Measurements from ENCODE around the gene XXYLT1.
"Not testable (repeated sequence)": the region's sequence is repeated elsewhere in the genome, so short reads cannot be mapped to it uniquely, and the experiment has no call there.

XXYLT1 gene

GRCh38 chr3:195058336-195059005 lies 212.5 kb downstream of the XXYLT1 start:
- DNase-seq: no peak

DNA sequence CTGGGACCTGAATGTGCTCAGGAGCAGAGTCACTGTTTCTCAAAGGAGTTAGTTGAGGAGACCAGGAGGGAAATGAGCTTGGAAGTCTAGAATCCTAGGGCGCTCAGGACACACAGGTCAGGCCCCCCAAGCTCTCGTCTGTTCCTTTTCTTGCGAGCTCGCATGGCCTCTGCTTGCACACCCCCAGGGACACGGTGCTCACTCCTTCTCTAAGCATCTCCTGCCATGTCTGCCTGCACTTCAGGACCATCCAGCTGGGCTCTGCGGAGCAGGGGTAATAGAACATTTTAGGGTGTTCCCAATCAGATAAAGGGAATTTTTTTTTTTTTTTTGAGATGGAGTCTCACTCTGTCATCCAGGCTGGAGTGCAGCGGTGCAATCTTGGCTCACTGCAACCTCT lies 213.2 kb downstream of the XXYLT1 start:
- no peak for DNase-seq

DNA sequence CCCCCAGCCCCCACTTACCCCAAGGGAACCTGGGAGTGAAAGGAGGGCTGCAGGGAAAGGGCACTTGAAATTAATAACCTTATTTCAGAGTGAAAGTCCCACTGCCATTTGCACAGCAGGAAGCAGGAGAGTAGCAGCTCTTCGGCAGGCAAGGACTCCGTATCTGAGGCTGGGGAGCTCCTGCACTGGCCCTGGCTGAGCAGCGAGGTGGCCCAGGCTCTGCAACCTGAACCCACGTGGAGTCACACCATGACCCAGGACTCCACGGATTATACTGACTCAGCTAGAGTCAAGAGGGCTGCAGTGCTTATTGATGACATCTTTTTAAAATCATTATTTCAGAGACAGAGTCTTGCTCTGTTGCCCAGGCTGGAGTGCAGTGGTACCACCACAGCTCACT lies 214.5 kb downstream of the XXYLT1 start:
- no peak for DNase-seq

DNA sequence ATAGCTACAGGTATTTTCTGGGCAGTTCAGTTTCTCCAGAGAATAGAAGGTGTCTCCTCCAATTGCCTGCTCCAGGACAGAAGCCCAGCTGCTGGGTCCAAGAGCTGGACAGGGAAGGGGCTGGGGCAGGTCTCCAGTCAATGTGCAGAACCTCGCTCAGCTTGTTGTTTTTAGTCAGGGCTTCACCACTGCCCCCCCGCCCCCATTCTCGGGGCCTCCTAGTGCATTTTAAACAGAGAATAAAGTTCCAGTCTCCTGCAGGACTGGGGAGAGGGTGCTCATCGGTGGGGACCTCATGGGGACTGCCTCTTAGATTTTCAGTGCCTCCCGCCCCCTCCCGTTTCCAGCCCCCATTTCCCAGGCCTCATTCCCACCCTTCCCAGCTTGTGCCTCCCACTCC lies 216.6 kb downstream of the XXYLT1 start:
- no peak for DNase-seq

DNA sequence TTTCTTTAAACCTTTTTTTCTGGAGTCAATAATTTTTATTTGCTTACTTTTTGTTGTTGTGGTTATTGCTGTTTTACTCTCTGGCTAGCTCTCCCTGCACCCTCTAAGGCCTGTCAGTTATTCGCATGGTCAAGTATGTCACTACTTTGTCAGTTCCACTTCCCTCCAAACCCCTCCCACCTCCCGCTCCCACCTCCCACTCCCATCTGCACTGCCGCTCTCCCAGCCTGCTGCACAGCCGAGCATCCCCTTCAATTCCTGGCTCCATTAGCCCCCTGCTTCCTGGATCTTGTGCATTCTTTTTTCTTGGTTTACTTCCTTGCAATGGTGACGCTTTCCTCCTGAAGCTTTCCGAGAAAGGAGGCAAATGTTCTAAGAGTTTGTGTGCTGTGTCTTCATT lies 218.0 kb downstream of the XXYLT1 start:
- no peak for DNase-seq

GRCh38 chr3:195050296-195050695 lies 220.7 kb downstream of the XXYLT1 start:
- not testable (repeated sequence) for DNase-seq

DNA sequence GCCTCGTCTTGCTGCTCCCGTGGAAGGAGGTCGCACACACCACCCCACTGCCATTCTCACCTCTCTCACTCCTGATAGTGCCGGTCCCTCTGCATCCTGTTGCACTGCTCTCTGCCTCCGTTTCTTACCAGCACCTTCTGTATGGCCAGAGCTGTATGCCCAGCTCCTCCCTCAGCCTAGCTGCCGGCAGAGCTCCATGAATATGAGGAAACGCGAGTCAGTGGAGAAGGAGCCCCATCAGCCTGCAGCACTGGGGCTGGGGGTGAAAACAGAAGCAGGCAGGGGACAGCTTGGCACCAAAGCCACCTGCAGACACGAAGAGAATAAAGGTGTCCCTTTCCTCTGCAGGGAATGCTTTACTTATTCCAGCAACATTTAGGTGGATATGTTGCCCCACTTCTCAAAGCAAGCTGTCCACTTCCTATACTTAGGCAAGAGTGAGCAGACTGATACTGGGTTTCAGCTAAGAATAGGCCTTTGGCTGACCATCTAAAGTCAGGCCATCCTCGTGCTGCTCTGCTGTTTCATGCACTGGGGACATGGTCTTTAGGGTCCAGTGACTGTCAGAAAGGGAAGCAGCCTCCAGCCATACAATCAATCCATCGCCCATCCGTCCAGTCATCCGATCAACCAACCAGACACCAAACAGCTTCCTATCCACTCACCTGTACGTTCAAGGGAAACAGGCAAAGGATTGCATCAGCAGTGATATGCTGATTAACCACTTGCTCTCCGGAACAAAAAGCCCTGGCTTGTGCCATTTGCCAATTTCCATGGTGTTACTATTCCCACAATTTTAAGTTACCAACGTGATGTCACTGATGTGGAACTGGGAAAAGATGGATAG lies 222.7 kb downstream of the XXYLT1 start:
- no peak for DNase-seq

GRCh38 chr3:195047536-195047935 lies 223.4 kb downstream of the XXYLT1 start:
- no peak for DNase-seq

GRCh38 chr3:195046441-195046840 lies 224.5 kb downstream of the XXYLT1 start:
- DNase-seq: no peak

DNA sequence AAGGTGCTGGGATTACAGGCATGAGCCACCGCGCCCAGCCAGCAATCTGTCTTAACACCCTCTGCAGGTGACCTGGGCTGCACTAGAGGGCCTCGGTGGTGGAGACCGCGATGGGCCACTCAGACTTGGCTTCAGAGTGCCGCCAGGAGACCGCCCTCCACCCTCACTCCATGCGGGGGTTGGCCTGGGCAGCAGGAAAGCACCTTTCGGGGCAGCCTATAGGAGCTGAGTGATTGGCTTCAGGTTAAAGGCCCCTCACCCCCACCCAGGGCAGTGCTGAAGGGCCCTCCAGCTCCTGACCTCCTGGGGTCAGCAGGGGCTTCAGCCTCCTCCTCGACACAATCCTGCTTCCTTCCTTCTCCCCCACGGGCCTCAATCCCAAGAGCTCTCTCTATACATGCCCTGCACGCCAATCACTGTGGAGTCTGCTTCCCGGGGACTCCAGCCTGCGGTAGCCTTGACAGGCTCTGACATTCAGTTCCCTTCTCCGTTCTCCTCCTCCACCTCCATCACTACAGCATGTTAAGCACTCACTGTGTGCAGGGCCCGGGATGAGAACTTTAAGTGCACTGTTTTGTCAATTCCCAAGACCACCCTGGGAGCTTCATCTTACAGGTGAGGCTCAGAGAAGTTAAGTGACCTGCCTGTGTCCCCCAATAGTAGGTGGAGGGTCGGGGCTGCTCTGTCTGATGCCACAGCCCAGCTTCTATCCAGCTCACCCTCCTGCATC lies 225.3 kb downstream of the XXYLT1 start:
- no peak for DNase-seq

DNA sequence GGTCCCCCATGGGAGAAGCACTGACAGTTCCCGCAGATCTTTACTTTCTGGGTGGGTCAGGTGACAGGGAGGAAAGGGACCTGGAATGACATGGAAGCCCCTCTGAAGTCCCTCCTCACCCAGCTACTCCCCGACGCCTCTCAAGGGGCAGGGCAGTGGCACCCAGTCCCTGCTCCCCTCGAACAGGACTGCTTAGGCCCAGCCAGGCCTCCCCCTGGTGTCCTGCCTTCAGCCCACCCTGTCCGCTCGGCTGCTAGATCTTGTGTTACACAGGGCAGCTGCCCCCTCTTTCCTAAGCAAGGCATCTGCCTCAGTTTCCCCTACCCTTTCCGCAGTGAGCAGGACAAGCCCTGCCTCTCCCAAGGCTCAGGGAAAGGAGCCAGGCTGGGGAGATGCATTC lies 226.5 kb downstream of the XXYLT1 start:
- DNase-seq: no peak

DNA sequence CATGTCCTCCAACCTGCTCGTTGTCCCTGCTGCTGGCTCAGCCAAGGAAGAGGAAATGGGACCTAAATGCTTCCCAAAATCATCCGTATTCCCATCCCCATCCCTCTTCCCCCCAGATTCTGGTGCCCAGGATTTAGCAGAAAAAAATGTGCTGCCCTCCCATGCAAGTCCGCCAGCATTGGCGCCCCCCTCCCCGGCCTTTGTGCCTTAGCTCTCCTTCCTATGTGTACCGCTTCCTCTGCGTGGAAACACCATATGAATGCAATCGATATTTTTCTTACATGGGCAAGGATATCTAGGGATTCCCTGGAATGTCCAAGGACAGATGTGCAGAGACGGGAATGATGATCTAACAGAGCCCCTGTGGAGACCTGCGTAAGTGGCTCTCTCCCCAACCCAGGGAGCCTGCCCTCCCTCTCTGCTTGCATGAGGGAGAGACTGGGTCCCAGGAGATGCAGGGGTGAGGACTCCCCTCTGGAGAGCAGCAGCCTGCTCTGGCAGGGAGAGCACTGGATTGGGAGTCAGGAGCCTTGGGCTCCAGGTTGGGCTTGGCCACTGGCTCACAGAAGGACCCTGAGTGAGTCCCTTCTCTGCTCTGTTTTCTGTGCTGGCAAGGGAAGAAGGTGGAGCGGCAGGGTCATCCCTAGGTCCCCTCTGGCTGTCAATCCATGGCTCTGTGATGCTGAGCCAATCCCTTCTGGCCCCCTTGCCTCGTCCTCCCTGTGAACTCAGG lies 227.2 kb downstream of the XXYLT1 start:
- no peak for DNase-seq

- DNase-seq: peak; percentile 19
Measured at GRCh38 chr3:195042743-195043606, 228.0 kb downstream of the XXYLT1 start.

- no peak for DNase-seq
Measured at GRCh38 chr3:195041871-195042742, 228.9 kb downstream of the XXYLT1 start.

DNA sequence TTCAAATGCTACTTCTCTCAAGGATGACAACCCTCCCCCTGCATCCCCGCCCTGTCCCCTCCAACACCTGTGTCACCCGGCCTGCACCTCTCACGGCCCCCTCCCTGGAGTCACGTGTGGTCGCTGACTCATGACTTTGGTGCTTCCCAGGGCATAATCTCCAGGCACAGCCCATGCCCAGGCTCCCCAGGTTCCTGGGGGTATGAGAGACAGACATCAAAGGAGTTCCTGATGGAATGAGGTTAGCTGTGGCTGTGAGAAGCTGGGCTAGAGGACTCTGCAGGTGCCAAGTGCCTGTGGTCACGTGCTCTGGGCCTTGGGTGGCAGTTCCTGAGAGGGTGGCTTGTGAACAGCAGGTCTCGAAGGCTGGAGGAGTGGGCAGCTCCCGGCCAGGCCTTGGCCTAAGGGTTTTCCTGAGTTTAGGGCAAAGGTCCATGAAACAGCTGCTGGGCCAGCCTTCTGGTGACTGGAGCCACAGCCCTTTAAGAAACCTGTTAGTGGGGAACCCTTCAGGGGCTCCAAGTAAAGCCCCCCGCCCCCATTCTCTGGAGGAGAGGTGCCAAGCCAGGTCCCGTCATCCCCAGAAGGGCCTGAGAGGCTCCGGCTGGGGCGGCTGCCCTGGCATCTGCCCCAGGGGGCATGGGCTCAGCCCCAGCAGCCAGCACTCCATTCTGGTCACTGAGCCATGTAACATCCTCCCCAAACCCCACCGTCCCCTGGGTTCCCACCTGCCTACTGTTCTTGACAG lies 230.0 kb downstream of the XXYLT1 start:
- DNase-seq: no peak

DNA sequence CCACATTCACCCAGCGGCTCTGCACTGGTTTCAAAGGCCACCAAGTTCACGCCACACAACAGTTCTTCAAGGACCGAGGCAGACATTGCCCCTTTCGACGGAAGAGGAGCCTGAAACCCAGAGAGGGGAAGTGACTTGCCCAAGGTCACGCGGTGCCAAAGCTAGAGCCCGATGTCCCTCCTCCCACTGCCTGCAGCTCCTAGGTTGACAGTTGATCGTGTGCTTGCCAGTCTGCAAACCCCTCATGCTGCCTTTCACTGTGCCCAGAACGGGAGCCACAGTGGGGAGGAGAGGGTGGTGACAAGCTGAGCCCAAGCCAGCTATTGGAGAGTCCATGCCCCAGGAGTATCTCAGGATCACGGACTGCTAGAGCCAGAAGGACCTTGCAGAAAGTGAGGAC lies 230.9 kb downstream of the XXYLT1 start:
- DNase-seq: peak; percentile 88

GRCh38 chr3:195039180-195039843 lies 231.6 kb downstream of the XXYLT1 start:
- no peak for DNase-seq

- DNase-seq: no peak
Measured at GRCh38 chr3:195038161-195038560, 232.8 kb downstream of the XXYLT1 start.

- DNase-seq: not testable (repeated sequence)
Measured at GRCh38 chr3:195037586-195037985, 233.4 kb downstream of the XXYLT1 start.

- no peak for DNase-seq
Measured at GRCh38 chr3:195036974-195037373, 234.0 kb downstream of the XXYLT1 start.

Data from suppressor macrophage treated with lipopolysaccharide for 4 hours (primary cell).